ENCODE measurements around the gene TTLL10. TPM values are rescaled to one million over a fixed set of nuclear protein-coding genes. Genes with fewer than 3 reads are reported as not detected.

TTLL10 gene
- polyA plus RNA-seq, 1 donor from 2014 or later = not detected

GRCh38 chr1:1208713-1209433 is 35.2 kb downstream of the TTLL10 start:
- Histone ChIP-seq H3K4me3 (ENCODE audit: low read length) (no peak overlapping the region), H3K9me2 (ENCODE audit: insufficient read depth, low read length) (no peaks in the 10 kb centered on the region), H3K9ac (ENCODE audit: low read length) (no peak overlapping the region), H2AFZ (ENCODE audit: low read depth, low read length) (no peak overlapping the region), H3K9me3 (ENCODE audit: low read length) (no peaks in the 10 kb centered on the region), H3K27me3 (ENCODE audit: insufficient read depth, low read depth, low read length) (peaks cover 23% of the 10 kb centered on the region), H3K79me2 (replicated peaks; ENCODE audit: insufficient read depth, low read length) (no peaks in the 10 kb centered on the region), H3K27ac (ENCODE audit: low read length) (no peak overlapping the region), H3K36me3 (ENCODE audit: insufficient read depth, low read length) (no peaks in the 10 kb centered on the region), H3F3A (ENCODE audit: insufficient read depth, low read length, poor library complexity, severe bottlenecking) (no peaks in the 10 kb centered on the region), H3K4me2 (ENCODE audit: low read length) (no peak overlapping the region), H4K20me1 (ENCODE audit: insufficient read depth) (no peaks in the 10 kb centered on the region)
- TF ChIP-seq EZH2 (IDR thresholded peaks at IDR 0.05; ENCODE audit: borderline replicate concordance, insufficient read depth, low read length, poor library complexity, severe bottlenecking) (no peak), POLR2AphosphoS5 (IDR thresholded peaks at IDR 0.05) (no peak), TAF1 (IDR thresholded peaks at IDR 0.05; ENCODE audit: low read depth) (no peak), SMC3 (conservative IDR thresholded peaks at IDR 0.05; ENCODE audit: poor library complexity) (no peak), EP300 (conservative IDR thresholded peaks at IDR 0.05; ENCODE audit: poor library complexity, severe bottlenecking) (no peak), RAD21 (conservative IDR thresholded peaks at IDR 0.05) (no peak)
- TF ChIP-seq, protein P1, sequence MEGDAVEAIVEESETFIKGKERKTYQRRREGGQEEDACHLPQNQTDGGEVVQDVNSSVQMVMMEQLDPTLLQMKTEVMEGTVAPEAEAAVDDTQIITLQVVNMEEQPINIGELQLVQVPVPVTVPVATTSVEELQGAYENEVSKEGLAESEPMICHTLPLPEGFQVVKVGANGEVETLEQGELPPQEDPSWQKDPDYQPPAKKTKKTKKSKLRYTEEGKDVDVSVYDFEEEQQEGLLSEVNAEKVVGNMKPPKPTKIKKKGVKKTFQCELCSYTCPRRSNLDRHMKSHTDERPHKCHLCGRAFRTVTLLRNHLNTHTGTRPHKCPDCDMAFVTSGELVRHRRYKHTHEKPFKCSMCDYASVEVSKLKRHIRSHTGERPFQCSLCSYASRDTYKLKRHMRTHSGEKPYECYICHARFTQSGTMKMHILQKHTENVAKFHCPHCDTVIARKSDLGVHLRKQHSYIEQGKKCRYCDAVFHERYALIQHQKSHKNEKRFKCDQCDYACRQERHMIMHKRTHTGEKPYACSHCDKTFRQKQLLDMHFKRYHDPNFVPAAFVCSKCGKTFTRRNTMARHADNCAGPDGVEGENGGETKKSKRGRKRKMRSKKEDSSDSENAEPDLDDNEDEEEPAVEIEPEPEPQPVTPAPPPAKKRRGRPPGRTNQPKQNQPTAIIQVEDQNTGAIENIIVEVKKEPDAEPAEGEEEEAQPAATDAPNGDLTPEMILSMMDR (IDR thresholded peaks at IDR 0.05; ENCODE audit: poor library complexity, severe bottlenecking) = no peak
- TF ChIP-seq, protein P2, sequence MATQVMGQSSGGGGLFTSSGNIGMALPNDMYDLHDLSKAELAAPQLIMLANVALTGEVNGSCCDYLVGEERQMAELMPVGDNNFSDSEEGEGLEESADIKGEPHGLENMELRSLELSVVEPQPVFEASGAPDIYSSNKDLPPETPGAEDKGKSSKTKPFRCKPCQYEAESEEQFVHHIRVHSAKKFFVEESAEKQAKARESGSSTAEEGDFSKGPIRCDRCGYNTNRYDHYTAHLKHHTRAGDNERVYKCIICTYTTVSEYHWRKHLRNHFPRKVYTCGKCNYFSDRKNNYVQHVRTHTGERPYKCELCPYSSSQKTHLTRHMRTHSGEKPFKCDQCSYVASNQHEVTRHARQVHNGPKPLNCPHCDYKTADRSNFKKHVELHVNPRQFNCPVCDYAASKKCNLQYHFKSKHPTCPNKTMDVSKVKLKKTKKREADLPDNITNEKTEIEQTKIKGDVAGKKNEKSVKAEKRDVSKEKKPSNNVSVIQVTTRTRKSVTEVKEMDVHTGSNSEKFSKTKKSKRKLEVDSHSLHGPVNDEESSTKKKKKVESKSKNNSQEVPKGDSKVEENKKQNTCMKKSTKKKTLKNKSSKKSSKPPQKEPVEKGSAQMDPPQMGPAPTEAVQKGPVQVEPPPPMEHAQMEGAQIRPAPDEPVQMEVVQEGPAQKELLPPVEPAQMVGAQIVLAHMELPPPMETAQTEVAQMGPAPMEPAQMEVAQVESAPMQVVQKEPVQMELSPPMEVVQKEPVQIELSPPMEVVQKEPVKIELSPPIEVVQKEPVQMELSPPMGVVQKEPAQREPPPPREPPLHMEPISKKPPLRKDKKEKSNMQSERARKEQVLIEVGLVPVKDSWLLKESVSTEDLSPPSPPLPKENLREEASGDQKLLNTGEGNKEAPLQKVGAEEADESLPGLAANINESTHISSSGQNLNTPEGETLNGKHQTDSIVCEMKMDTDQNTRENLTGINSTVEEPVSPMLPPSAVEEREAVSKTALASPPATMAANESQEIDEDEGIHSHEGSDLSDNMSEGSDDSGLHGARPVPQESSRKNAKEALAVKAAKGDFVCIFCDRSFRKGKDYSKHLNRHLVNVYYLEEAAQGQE (IDR thresholded peaks at IDR 0.05; ENCODE audit: borderline replicate concordance) = no peak

GRCh38 chr1:1210726-1211540 is 37.3 kb downstream of the TTLL10 start:
- H4K20me1 ChIP-seq (ENCODE audit: insufficient read depth) = no peaks in the 10 kb centered on the region
- no peaks in the 10 kb centered on the region for H3K9me3 ChIP-seq (ENCODE audit: low read length)
- no peak overlapping the region for H3K4me3 ChIP-seq (ENCODE audit: low read length)
- H3F3A ChIP-seq (ENCODE audit: insufficient read depth, low read length, poor library complexity, severe bottlenecking) = no peaks in the 10 kb centered on the region
- no peak overlapping the region for H3K9ac ChIP-seq (ENCODE audit: low read length)
- no peaks in the 10 kb centered on the region for H3K9me2 ChIP-seq (ENCODE audit: insufficient read depth, low read length)
- no peak overlapping the region for H2AFZ ChIP-seq (ENCODE audit: low read depth, low read length)
- H3K4me2 ChIP-seq (ENCODE audit: low read length) = no peak overlapping the region
- H3K27me3 ChIP-seq (ENCODE audit: insufficient read depth, low read depth, low read length) = peaks cover 16% of the 10 kb centered on the region
- TF ChIP-seq EP300 (conservative IDR thresholded peaks at IDR 0.05; ENCODE audit: poor library complexity, severe bottlenecking) (no peak), TAF1 (IDR thresholded peaks at IDR 0.05; ENCODE audit: low read depth) (no peak), POLR2AphosphoS5 (IDR thresholded peaks at IDR 0.05) (no peak), RAD21 (conservative IDR thresholded peaks at IDR 0.05) (no peak), SMC3 (conservative IDR thresholded peaks at IDR 0.05; ENCODE audit: poor library complexity) (no peak), EZH2 (IDR thresholded peaks at IDR 0.05; ENCODE audit: borderline replicate concordance, insufficient read depth, low read length, poor library complexity, severe bottlenecking) (no peak), MXI1 (conservative IDR thresholded peaks at IDR 0.05; ENCODE audit: poor library complexity, severe bottlenecking) (no peak)
- TF ChIP-seq, protein P1 (IDR thresholded peaks at IDR 0.05; ENCODE audit: poor library complexity, severe bottlenecking) = no peak
- TF ChIP-seq, protein P2 (IDR thresholded peaks at IDR 0.05; ENCODE audit: borderline replicate concordance) = no peak
- H3K27ac ChIP-seq (ENCODE audit: low read length) = no peak overlapping the region
- no peaks in the 10 kb centered on the region for H3K79me2 ChIP-seq (replicated peaks; ENCODE audit: insufficient read depth, low read length)
- no peaks in the 10 kb centered on the region for H3K36me3 ChIP-seq (ENCODE audit: insufficient read depth, low read length)
